Measurements from ENCODE around the gene CHCHD10. TPM values are rescaled to one million over a fixed set of nuclear protein-coding genes. Genes with fewer than 3 reads are reported as not detected.

Gene CHCHD10
- total RNA-seq, 2 experiments from 2014 or later, result 99.8 to 111 TPM

GRCh38 chr22:23774114-23774921 is 6.5 kb upstream of the CHCHD10 start:
- DNase-seq (no peak), ATAC-seq (ENCODE audit: low read depth) (no peak)
- H3K27me3 Mint-ChIP-seq, result peaks cover 12% of the 10 kb centered on the region
- H3K27ac Mint-ChIP-seq, result no peak overlapping the region
- no peaks in the 10 kb centered on the region for H3K36me3 Mint-ChIP-seq
- H3K4me3 Mint-ChIP-seq, result no peak overlapping the region
- no peaks in the 10 kb centered on the region for H3K9me3 Mint-ChIP-seq
- H3K4me1 Mint-ChIP-seq, result peaks cover 7% of the 10 kb centered on the region
- POLR2A ChIA-PET, result interaction anchor here (1.4 kb wide), 2 partner anchors 12 to 83 kb away, joined by 5 to 6 read pairs; partner anchors contain the start of gene SLC2A11

DNA sequence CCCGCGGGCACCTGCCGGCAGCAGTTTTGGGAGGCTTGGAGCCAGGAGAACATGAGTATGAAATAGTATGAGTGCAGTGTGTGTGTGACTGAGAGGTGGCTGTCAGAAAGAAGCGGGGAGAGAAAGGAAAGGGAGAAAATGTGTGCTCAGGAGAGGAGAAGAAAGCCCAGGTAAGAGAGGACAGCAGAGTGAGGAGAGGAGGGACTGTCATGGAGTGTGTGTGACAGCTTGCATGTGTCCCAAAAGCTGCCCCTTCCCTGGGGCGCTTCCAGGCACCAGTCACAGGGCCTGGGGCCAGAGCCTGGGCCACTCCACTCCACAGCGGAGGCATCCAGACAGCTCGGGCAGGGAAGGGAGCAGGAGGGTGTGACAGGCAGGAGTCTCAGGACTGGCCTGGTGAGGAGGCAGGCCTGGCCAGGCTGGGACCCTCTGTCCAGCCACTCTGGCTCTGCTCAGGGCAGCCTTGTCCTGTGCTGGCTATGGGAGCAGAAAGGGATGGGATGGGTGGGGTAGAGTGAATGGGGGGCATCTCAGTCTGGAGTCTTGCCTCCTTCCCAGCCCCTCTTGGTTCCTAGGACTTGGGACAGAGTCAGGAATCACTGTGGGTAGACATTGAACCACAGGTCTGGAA is 5.8 kb upstream of the CHCHD10 start:
- H3K36me3 Mint-ChIP-seq, result no peaks in the 10 kb centered on the region
- H3K27me3 Mint-ChIP-seq, result peaks cover 12% of the 10 kb centered on the region
- POLR2A ChIA-PET, result no interaction called here
- no peaks in the 10 kb centered on the region for H3K9me3 Mint-ChIP-seq
- DNase-seq (no peak), ATAC-seq (ENCODE audit: low read depth) (no peak)
- H3K4me3 Mint-ChIP-seq, result peak overlapping the region; percentile 63
- H3K27ac Mint-ChIP-seq, result no peak overlapping the region
- peaks cover 7% of the 10 kb centered on the region for H3K4me1 Mint-ChIP-seq

- peak; percentile 76 for DNase-seq
Measured at GRCh38 chr22:23772649-23773473, 5.1 kb upstream of the CHCHD10 start, which contains the start of gene MMP11. TSS of gene MMP11 (plus strand) at chr22:23772849. CDS start at chr22:23772871, 22 bp downstream.

DNA sequence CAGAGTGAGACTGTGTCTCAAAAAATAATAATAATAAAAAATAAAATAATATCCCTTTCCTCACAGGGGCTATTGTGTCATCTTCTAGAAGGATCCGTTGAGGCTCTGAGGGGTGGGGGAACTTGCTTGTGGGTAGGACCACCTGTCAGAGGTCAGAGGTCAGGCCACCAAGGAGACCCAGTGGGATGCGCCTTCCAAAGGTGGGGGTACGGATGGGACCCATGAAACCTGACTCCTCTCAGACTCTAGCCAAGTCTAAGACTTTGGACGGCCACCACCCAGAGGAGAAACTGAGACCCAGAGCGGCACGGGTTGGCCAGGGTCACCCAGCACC is 4.5 kb upstream of the CHCHD10 start:
- POLR2A ChIA-PET, result interaction anchor here (0.6 to 2.3 kb wide), 6 partner anchors 9 to 290 kb away, joined by 3 to 10 read pairs (median 4); partner anchors contain the start of genes C22orf15, DERL3 and SLC2A11
- H3K27ac Mint-ChIP-seq, result no peak overlapping the region
- DNase-seq, result no peak
- no peak for ATAC-seq (ENCODE audit: low read depth)
- H3K9me3 Mint-ChIP-seq, result no peaks in the 10 kb centered on the region
- no peaks in the 10 kb centered on the region for H3K36me3 Mint-ChIP-seq
- peaks cover 12% of the 10 kb centered on the region for H3K27me3 Mint-ChIP-seq
- peak overlapping the region; percentile 74 for H3K4me3 Mint-ChIP-seq
- H3K4me1 Mint-ChIP-seq, result peaks cover 11% of the 10 kb centered on the region

More at GRCh38 chr22:23772649-23773473, 5.1 kb upstream of the CHCHD10 start, which contains the start of gene MMP11:
- Mint-ChIP-seq H3K27me3 (peaks cover 12% of the 10 kb centered on the region), H3K4me3 (peak within 1 kb of the TSS; percentile 74), H3K36me3 (no peaks in the 10 kb centered on the region), H3K9me3 (no peaks in the 10 kb centered on the region), H3K4me1 (peaks cover 11% of the 10 kb centered on the region), H3K27ac (no peak within 1 kb of the TSS)
- ATAC-seq (ENCODE audit: low read depth), result peak; percentile 51
- POLR2A ChIA-PET, result interaction anchor here (0.6 to 2.3 kb wide), 6 partner anchors 10 to 290 kb away, joined by 3 to 10 read pairs (median 4); partner anchors contain the start of genes C22orf15, DERL3 and SLC2A11

GRCh38 chr22:23769321-23769965 is 1.7 kb upstream of the CHCHD10 start:
- H3K27ac Mint-ChIP-seq, result no peak overlapping the region
- H3K9me3 Mint-ChIP-seq, result no peaks in the 10 kb centered on the region
- no peaks in the 10 kb centered on the region for H3K36me3 Mint-ChIP-seq
- peaks cover 10% of the 10 kb centered on the region for H3K27me3 Mint-ChIP-seq
- POLR2A ChIA-PET, result no interaction called here
- no peak overlapping the region for H3K4me3 Mint-ChIP-seq
- H3K4me1 Mint-ChIP-seq, result peaks cover 27% of the 10 kb centered on the region
- ATAC-seq (ENCODE audit: low read depth), result no peak
- no peak for DNase-seq

- H3K9me3 Mint-ChIP-seq, result no peaks in the 10 kb centered on the region
- peaks cover 38% of the 10 kb centered on the region for H3K4me1 Mint-ChIP-seq
- peak overlapping the region; percentile 87 for H3K4me3 Mint-ChIP-seq
- no peaks in the 10 kb centered on the region for H3K27me3 Mint-ChIP-seq
- no peak for DNase-seq
- no peak for ATAC-seq (ENCODE audit: low read depth)
- POLR2A ChIA-PET, result interaction anchor here (0.5 to 2.4 kb wide), 10 partner anchors 20 to 135 kb away, joined by 3 to 15 read pairs (median 3); partner anchors contain the start of genes SLC2A11 and SMARCB1
- H3K36me3 Mint-ChIP-seq, result peaks cover 2% of the 10 kb centered on the region
- H3K27ac Mint-ChIP-seq, result peak overlapping the region; percentile 51
Measured at GRCh38 chr22:23767303-23767672, 484 bp downstream of the CHCHD10 start.

GRCh38 chr22:23764899-23765881 is 2.6 kb downstream of the CHCHD10 start:
- peak overlapping the region; percentile 67 for H3K27ac Mint-ChIP-seq
- DNase-seq (no peak), ATAC-seq (ENCODE audit: low read depth) (no peak)
- no peaks in the 10 kb centered on the region for H3K9me3 Mint-ChIP-seq
- peaks cover 40% of the 10 kb centered on the region for H3K4me1 Mint-ChIP-seq
- peak overlapping the region; percentile 48 for H3K4me3 Mint-ChIP-seq
- POLR2A ChIA-PET, result interaction anchor here (1.3 kb wide), 1 partner anchor 14 kb away, joined by 4 read pairs; the partner anchor contains the start of gene ZNF70
- H3K27me3 Mint-ChIP-seq, result no peaks in the 10 kb centered on the region
- H3K36me3 Mint-ChIP-seq, result peaks cover 2% of the 10 kb centered on the region

GRCh38 chr22:23763954-23764353 is 3.8 kb downstream of the CHCHD10 start:
- POLR2A ChIA-PET, result interaction anchor here (1.1 to 1.5 kb wide), 2 partner anchors 11 to 12 kb away, joined by 3 to 4 read pairs; no protein-coding TSS in a partner anchor
- Mint-ChIP-seq H3K27me3 (no peaks in the 10 kb centered on the region), H3K4me3 (peak overlapping the region; percentile 81), H3K27ac (peak overlapping the region; percentile 90), H3K36me3 (peaks cover 2% of the 10 kb centered on the region), H3K9me3 (no peaks in the 10 kb centered on the region), H3K4me1 (peaks cover 40% of the 10 kb centered on the region)
- DNase-seq (no peak), ATAC-seq (ENCODE audit: low read depth) (no peak)

GRCh38 chr22:23763579-23763945 is 4.2 kb downstream of the CHCHD10 start:
- Mint-ChIP-seq H3K4me3 (peak overlapping the region; percentile 81), H3K36me3 (peaks cover 2% of the 10 kb centered on the region), H3K4me1 (peaks cover 40% of the 10 kb centered on the region), H3K27ac (peak overlapping the region; percentile 90), H3K9me3 (no peaks in the 10 kb centered on the region), H3K27me3 (no peaks in the 10 kb centered on the region)
- peak; percentile 71 for DNase-seq
- POLR2A ChIA-PET, result interaction anchor here (0.8 to 1.5 kb wide), 6 partner anchors 9 to 94 kb away, joined by 3 to 8 read pairs (median 4); partner anchors contain the start of genes MMP11, SLC2A11, SMARCB1 and ZNF70
- peak; percentile 30 for ATAC-seq (ENCODE audit: low read depth)

GRCh38 chr22:23762842-23763578 is 4.8 kb downstream of the CHCHD10 start, which contains the start of gene C22orf15:
TSS of gene C22orf15 (plus strand) at chr22:23762990. CDS start at chr22:23763307, 317 bp downstream.
- POLR2A ChIA-PET, result interaction anchor here (0.6 to 1.5 kb wide), 10 partner anchors 10 to 131 kb away, joined by 3 to 8 read pairs (median 4); partner anchors contain the start of genes MIF, MMP11, SLC2A11 and SMARCB1
- no peaks in the 10 kb centered on the region for H3K27me3 Mint-ChIP-seq
- ATAC-seq (ENCODE audit: low read depth) (peak; percentile 17), DNase-seq (peak; percentile 60)
- H3K4me1 Mint-ChIP-seq, result peaks cover 38% of the 10 kb centered on the region
- peaks cover 2% of the 10 kb centered on the region for H3K36me3 Mint-ChIP-seq
- no peaks in the 10 kb centered on the region for H3K9me3 Mint-ChIP-seq
- H3K27ac Mint-ChIP-seq, result peak within 1 kb of the TSS; percentile 90
- H3K4me3 Mint-ChIP-seq, result peak within 1 kb of the TSS; percentile 81

DNA sequence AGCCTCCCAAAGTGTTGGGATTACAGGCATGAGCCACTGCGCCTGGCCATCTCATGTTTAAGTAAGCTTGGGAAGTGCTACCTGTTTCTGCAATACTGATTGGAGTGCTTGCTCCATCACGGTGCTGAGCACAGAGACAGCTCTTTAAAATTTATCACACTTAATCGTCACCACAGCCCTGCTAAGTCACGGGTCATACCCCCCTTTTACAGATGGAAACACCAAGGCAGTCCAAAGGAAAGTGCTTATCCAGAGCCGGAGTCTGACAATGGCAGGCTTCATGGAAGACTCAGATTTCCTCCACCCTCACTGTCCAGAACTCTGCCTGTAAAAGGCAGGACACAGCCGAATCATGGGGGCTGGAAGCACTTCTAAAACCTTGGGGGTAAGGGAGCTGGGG is 7.7 kb downstream of the CHCHD10 start:
- Mint-ChIP-seq H3K4me1 (peaks cover 27% of the 10 kb centered on the region), H3K27me3 (peaks cover 2% of the 10 kb centered on the region), H3K4me3 (no peak overlapping the region), H3K9me3 (no peaks in the 10 kb centered on the region), H3K27ac (no peak overlapping the region), H3K36me3 (peaks cover 2% of the 10 kb centered on the region)
- POLR2A ChIA-PET, result interaction anchor here (1.5 to 1.9 kb wide), 2 partner anchors 9 kb away, joined by 3 to 7 read pairs; partner anchors contain the start of gene ZNF70
- ATAC-seq (ENCODE audit: low read depth) (no peak), DNase-seq (no peak)

All from activated naive CD8-positive, alpha-beta T cell treated with anti-CD3 and anti-CD28 coated beads, Interleukin-2, amount 10 ng/mL, durations not matched to agents 7 days and 5 days (primary cell).